Type B pancreatic cell (in vitro differentiated cells): Measurements from ENCODE around the gene MUC5B. TPM values are rescaled to one million over a fixed set of nuclear protein-coding genes. Genes with fewer than 3 reads are reported as not detected.
A peak's percentile ranks its signal among the peaks of the same experiment; 100 is the strongest.

Source experiments
- DNase-seq: peaks from one replicate; pipeline ENCODE4 v3.0.0; 2021; ENCODE audit warnings: mixed read lengths; ENCODE audit not compliant: unreplicated experiment; ENCODE audit errors: extremely low spot score
- H3K27ac Mint-ChIP-seq: 2 replicates; pipeline ENCODE4 v1.8.0; 2021; ENCODE audit warnings: mild to moderate bottlenecking, mixed read lengths
- H3K27me3 Mint-ChIP-seq: 2 replicates; pipeline ENCODE4 v1.8.0; 2021; ENCODE audit warnings: mixed read lengths
- H3K36me3 Mint-ChIP-seq: 2 replicates; pipeline ENCODE4 v1.8.0; 2021; ENCODE audit warnings: mixed read lengths
- H3K4me1 Mint-ChIP-seq: one replicate; pipeline ENCODE4 v1.8.0; 2021; ENCODE audit warnings: mixed read lengths; ENCODE audit not compliant: unreplicated experiment
- H3K4me3 Mint-ChIP-seq: 2 replicates; pipeline ENCODE4 v1.8.0; 2021; ENCODE audit warnings: mild to moderate bottlenecking, mixed read lengths
- H3K9me3 Mint-ChIP-seq: 2 replicates; pipeline ENCODE4 v1.8.0; 2021; ENCODE audit warnings: mixed read lengths
- CTCF ChIP-seq: fragments of 200-600 bp; sonication (generic); conservative IDR thresholded peaks from 2 replicates; pipeline ENCODE4 v1.5.0; 2021; ENCODE audit warnings: antibody characterized with exemption, mild to moderate bottlenecking
- total RNA-seq: library from RNA; stranded (reverse); gene quantifications from 2 replicates; pipeline ENCODE4 v1.2.1, GENCODE V29; 2021; ENCODE audit warnings: low replicate concordance

The MUC5B gene
- total RNA-seq, 1 donor from 2014 or later: 2.0 TPM

- H3K4me3 Mint-ChIP-seq: peak overlapping the region; percentile 81
- peaks cover 1% of the 10 kb centered on the region for H3K27me3 Mint-ChIP-seq
- no peak overlapping the region for H3K27ac Mint-ChIP-seq
- DNase-seq: peak; percentile 54
- H3K36me3 Mint-ChIP-seq: peaks cover 11% of the 10 kb centered on the region
- peaks cover 10% of the 10 kb centered on the region for H3K9me3 Mint-ChIP-seq
- H3K4me1 Mint-ChIP-seq: peaks cover 38% of the 10 kb centered on the region
- TF ChIP-seq CTCF: no peak
These were observed 84.5 kb downstream of the MUC5B start for GRCh38 chr11:1307163-1307870.

GRCh38 chr11:1307998-1308742 is 85.3 kb downstream of the MUC5B start:
- peaks cover 31% of the 10 kb centered on the region for H3K4me1 Mint-ChIP-seq
- peak overlapping the region; percentile 75 for H3K27ac Mint-ChIP-seq
- peaks cover 11% of the 10 kb centered on the region for H3K36me3 Mint-ChIP-seq
- peaks cover 10% of the 10 kb centered on the region for H3K9me3 Mint-ChIP-seq
- peaks cover 4% of the 10 kb centered on the region for H3K27me3 Mint-ChIP-seq
- no peak for TF ChIP-seq CTCF
- peak overlapping the region; percentile 81 for H3K4me3 Mint-ChIP-seq
- peak; percentile 61 for DNase-seq

- no peak for TF ChIP-seq CTCF
These were observed 86.1 kb downstream of the MUC5B start for GRCh38 chr11:1308743-1309497.

GRCh38 chr11:1309498-1310317 is 86.8 kb downstream of the MUC5B start, which contains the start of gene TOLLIP:
TOLLIP (minus strand) TSS chr11:1309632; CDS start chr11:1309498, 134 bp downstream.
- peaks cover 5% of the 10 kb centered on the region for H3K36me3 Mint-ChIP-seq
- peak within 1 kb of the TSS; percentile 90 for H3K4me3 Mint-ChIP-seq
- DNase-seq: peak; percentile 99
- peak; percentile 27 for TF ChIP-seq CTCF
- H3K27me3 Mint-ChIP-seq: peaks cover 14% of the 10 kb centered on the region
- peak within 1 kb of the TSS; percentile 81 for H3K27ac Mint-ChIP-seq
- peaks cover 10% of the 10 kb centered on the region for H3K9me3 Mint-ChIP-seq
- peaks cover 24% of the 10 kb centered on the region for H3K4me1 Mint-ChIP-seq

More at GRCh38 chr11:1308743-1309497, 86.1 kb downstream of the MUC5B start:
- Mint-ChIP-seq H3K27ac (peak overlapping the region; percentile 75), H3K4me1 (peaks cover 31% of the 10 kb centered on the region), H3K9me3 (peaks cover 10% of the 10 kb centered on the region), H3K4me3 (peak overlapping the region; percentile 81), H3K36me3 (peaks cover 11% of the 10 kb centered on the region), H3K27me3 (peaks cover 10% of the 10 kb centered on the region)
- no peak for DNase-seq

GRCh38 chr11:1310318-1310687 is 87.4 kb downstream of the MUC5B start:
- Mint-ChIP-seq H3K27ac (peak overlapping the region; percentile 70), H3K9me3 (peaks cover 10% of the 10 kb centered on the region), H3K27me3 (peaks cover 14% of the 10 kb centered on the region), H3K4me3 (peak overlapping the region; percentile 84), H3K36me3 (peaks cover 5% of the 10 kb centered on the region), H3K4me1 (peaks cover 18% of the 10 kb centered on the region)
- TF ChIP-seq CTCF: no peak
- no peak for DNase-seq
